HepG2 (cell line): ENCODE results near the gene BSND. TPM values are rescaled to one million over a fixed set of nuclear protein-coding genes. Genes with fewer than 3 reads are reported as not detected.

ENCODE experiments used
- HNF4A ChIP-seq: sonication (generic); formaldehyde crosslinking; IDR thresholded peaks from 2 replicates; pipeline ENCODE4 v1.4.0; 2020; ENCODE audit warnings: missing genetic modification reagents
- SOX13 ChIP-seq, 3 experiments: fragments of 450-650 bp in 1 of 3; sonication (generic) in 1 of 3; formaldehyde crosslinking in 1 of 3; IDR thresholded peaks in 2 of 3; conservative IDR thresholded peaks in 1 of 3; 2 replicates each; pipeline versions ENCODE4 v1.5.0 to v1.6.1; 2016 to 2020; ENCODE audit warnings: antibody characterized with exemption in 1 of 3, mild to moderate bottlenecking in 1 of 3, missing compliant biosample characterization in 1 of 3, missing genetic modification reagents in 1 of 3, moderate library complexity in 1 of 3
- TFE3 ChIP-seq: IDR thresholded peaks from 2 replicates; pipeline ENCODE4 v1.6.1; 2016
- ZNF484 ChIP-seq: sonication (generic); formaldehyde crosslinking; IDR thresholded peaks from 2 replicates; pipeline ENCODE4 v1.5.1; 2020; ENCODE audit warnings: mild to moderate bottlenecking, low read depth, missing genetic modification reagents, borderline replicate concordance
- polyA plus RNA-seq, 8 experiments: library from polyadenylated mRNA; depleted of rRNA in 3 of 8; stranded (reverse) in 7 of 8; unstranded in 1 of 8; fragments of >200 nt; fragmentation: Illumina TruSeq in 4 of 8; extraction: Trizol in 4 of 8; gene quantifications; 2 replicates each; pipeline versions ENCODE4 v1.2.1 to v1.2.3, GENCODE V29; 2011 to 2016; ENCODE audit warnings: low read depth in 4 of 8, missing spikeins in 1 of 8, mixed read lengths in 1 of 8; ENCODE audit not compliant: insufficient read depth in 1 of 8
- total RNA-seq, 5 experiments: library from RNA; depleted of rRNA; stranded (reverse); fragments of >200 nt; fragmentation: Illumina TruSeq; extraction: Trizol; gene quantifications; 2 replicates each; pipeline ENCODE4 v1.2.3, GENCODE V29; 2016; ENCODE audit warnings: low read depth in 1 of 5
- TF ChIP-seq, protein P1 (sequence below): sonication (generic); formaldehyde crosslinking; IDR thresholded peaks from 2 replicates; pipeline ENCODE4 v1.9.0; 2021; ENCODE audit warnings: mild to moderate bottlenecking, missing genetic modification reagents

Gene BSND
- total and polyA plus RNA-seq, 2 of the 13 experiments (the other 11 are each of a cell fraction or from before 2014, with no cell fraction given), result not detected

GRCh38 chr1:55035904-55036303 lies 37.2 kb downstream of the BSND start (continued):
- no peak for TF ChIP-seq SOX13 (IDR thresholded peaks at IDR 0.05)
- TF ChIP-seq SOX13 (CRISPR knock-in tag; conservative IDR thresholded peaks at IDR 0.05 in 1 of 2, IDR thresholded peaks at IDR 0.05 in 1 of 2), result peak in 1 of 2 experiments; percentile 26; a peak in 1 of 4 replicates
- TF ChIP-seq, protein P1, sequence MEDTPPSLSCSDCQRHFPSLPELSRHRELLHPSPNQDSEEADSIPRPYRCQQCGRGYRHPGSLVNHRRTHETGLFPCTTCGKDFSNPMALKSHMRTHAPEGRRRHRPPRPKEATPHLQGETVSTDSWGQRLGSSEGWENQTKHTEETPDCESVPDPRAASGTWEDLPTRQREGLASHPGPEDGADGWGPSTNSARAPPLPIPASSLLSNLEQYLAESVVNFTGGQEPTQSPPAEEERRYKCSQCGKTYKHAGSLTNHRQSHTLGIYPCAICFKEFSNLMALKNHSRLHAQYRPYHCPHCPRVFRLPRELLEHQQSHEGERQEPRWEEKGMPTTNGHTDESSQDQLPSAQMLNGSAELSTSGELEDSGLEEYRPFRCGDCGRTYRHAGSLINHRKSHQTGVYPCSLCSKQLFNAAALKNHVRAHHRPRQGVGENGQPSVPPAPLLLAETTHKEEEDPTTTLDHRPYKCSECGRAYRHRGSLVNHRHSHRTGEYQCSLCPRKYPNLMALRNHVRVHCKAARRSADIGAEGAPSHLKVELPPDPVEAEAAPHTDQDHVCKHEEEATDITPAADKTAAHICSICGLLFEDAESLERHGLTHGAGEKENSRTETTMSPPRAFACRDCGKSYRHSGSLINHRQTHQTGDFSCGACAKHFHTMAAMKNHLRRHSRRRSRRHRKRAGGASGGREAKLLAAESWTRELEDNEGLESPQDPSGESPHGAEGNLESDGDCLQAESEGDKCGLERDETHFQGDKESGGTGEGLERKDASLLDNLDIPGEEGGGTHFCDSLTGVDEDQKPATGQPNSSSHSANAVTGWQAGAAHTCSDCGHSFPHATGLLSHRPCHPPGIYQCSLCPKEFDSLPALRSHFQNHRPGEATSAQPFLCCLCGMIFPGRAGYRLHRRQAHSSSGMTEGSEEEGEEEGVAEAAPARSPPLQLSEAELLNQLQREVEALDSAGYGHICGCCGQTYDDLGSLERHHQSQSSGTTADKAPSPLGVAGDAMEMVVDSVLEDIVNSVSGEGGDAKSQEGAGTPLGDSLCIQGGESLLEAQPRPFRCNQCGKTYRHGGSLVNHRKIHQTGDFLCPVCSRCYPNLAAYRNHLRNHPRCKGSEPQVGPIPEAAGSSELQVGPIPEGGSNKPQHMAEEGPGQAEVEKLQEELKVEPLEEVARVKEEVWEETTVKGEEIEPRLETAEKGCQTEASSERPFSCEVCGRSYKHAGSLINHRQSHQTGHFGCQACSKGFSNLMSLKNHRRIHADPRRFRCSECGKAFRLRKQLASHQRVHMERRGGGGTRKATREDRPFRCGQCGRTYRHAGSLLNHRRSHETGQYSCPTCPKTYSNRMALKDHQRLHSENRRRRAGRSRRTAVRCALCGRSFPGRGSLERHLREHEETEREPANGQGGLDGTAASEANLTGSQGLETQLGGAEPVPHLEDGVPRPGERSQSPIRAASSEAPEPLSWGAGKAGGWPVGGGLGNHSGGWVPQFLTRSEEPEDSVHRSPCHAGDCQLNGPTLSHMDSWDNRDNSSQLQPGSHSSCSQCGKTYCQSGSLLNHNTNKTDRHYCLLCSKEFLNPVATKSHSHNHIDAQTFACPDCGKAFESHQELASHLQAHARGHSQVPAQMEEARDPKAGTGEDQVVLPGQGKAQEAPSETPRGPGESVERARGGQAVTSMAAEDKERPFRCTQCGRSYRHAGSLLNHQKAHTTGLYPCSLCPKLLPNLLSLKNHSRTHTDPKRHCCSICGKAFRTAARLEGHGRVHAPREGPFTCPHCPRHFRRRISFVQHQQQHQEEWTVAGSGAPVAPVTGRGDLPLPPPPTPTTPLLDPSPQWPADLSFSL, result peak; percentile 42; the same call in 1 of the 2 replicates
- no peak for TF ChIP-seq ZNF484
- 0 out of 2 replicates have a peak, but pooled peaks have one; percentile 31 for TF ChIP-seq TFE3 (CRISPR knock-in tag)
- TF ChIP-seq HNF4A, result 0 out of 2 replicates have a peak, but pooled peaks have one; percentile 14
